Stimulated activated CD8-positive, alpha-beta memory T cell treated with anti-CD3 and anti-CD28 coated beads, Interleukin-15, amount 100 ng/mL, for 1 hour (primary cell): ENCODE data around the gene DAPP1.

Experiments used
- DNase-seq: peaks from one replicate; pipeline ENCODE4 v3.0.0-alpha.2; 2020; ENCODE audit warnings: low read depth

DAPP1 gene

GRCh38 chr4:99915449-99915848 lies 98.8 kb downstream of the DAPP1 start:
- no peak for DNase-seq

GRCh38 chr4:99917575-99917974 lies 100.9 kb downstream of the DAPP1 start:
- DNase-seq = no peak

- DNase-seq = no peak
These were observed 102.0 kb downstream of the DAPP1 start for GRCh38 chr4:99918656-99919055.
